GM21367 (cell line): ENCODE measurements around the gene FAM13B.
"Not testable (repeated sequence)": the region's sequence is repeated elsewhere in the genome, so short reads cannot be mapped to it uniquely, and the experiment has no call there.

Experiments
- ATAC-seq: cut with Tn5 transposase; IDR thresholded peaks from one replicate; pipeline ENCODE4 v1.9.1; 2021; ENCODE audit not compliant: unreplicated experiment

Gene FAM13B

DNA sequence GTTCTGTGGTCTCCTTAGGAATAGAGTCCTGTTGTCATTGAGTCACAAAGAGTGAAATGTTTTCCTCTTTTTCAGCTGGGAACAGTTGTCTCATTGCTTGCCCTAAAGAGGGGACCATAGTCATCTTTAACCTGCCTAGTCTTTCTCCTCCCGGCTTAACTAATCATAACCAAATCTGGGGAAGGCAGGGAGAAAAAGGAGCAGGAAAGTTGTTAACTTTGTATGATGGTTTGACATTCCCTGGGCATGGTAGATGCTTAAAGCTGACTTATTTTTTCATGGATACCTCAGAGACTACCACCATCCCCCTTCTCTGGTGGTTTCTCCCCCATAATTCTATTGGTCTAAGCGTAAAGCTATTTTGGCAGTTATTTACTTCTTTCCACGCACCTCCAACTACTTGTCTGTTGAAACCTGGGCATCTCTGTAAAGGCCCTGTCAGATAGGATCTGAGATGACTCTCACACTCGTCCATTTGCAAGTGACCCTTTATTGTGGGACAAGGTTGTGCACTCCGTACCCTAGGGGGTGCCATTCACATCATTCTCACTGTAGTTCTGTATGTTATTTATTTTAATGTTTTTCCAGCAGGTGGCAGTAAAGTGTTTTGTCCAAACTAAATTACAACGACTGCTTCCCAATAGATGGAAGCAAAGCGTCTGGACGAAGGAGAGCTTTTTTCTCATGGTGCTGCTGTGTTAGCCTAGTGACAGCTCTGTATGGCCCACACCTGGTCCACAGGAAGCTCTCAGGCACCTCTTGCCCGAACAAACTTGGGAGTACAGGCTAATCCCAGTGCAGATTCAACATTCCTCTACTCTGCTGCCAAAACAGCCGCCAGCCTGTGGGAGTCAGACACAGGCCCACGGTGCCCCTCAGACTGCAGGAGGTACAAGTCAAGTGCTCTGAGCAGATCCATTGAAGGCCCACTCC, 3.0 kb upstream of the FAM13B start:
- no peak for ATAC-seq

DNA sequence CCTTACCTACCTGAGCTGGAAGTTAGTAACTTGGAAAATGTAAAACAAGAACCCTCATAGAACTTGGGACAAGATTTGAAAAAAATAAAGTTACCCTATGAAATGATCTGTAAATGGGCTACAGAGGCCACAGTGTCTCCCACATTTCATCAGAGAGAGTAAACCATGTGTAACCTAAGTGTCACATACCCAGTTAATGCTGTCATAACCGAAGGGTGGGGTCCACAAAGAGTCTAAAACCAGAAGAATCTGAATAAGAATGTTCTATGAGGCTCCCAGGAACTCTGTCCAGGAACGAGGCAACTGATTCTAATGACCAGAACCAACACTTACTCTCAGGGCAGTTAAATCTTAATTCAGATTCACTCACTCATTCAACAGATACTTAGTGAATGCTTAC, 1.0 kb upstream of the FAM13B start:
- no peak for ATAC-seq

DNA sequence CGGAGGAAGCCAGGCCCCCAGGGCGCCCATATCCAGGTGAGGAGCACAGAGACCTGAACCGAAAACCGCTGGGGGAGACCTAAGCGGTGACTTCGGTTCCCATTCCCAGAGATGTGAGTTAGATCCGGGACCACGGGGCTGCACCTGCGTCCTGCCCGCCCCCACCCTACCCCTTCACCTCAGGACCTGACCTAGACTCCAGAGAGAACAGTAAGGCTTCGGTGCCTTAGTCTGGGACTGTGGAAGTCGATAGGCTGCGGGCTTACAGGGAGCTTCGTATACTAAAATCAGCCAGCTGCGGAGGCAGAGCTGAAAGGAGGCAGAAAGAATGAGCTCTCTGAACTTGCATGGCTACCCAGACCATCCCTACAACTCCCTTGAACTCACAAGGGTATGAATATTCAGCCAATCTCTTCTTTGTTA, 518 bp upstream of the FAM13B start:
- ATAC-seq, result peak; percentile 4

DNA sequence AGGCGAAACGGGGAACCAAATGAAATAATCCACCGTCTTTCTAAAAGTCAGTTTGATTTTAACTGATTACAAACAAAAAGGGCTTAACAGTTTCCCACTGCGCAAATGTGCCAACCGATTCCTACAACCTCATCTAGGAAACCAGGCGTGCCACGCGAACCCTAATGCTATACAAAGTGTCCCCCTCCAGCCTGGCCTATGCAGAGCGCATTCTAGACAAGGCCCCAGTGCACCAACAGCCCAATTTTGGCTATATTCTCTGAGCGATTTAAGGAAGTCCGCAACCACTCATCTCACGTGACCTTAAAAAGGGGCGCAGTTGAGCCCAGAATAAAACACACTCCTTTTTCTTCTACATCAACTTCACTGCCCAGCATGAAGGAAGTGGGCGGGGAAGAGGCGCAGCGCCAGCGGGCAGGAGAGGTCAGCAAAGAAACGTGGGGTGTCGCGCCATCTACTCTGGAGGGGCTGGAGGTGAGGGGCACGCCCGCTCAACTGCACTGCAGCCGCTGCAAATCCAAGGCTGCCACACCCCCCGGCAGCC, 779 bp downstream of the FAM13B start:
- ATAC-seq, result peak; percentile 39

DNA sequence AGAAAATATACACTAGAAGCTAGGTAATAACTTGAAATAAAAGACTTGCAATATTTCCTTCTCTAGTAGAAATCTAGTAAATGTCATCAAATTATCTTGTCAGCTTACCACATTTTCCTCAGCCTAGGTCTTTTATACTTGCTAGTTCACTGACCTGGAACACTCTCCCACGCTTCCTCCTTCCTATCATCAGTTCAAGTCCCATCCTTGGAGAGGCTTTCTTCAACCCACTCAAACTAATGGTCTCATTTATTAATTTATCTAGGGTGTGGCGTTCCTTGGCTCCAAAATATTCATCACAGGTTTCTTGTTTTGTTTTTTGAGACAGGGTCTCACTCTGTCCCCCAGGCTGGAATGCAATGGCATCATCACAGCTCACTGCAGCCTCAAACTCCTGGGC, 2.9 kb downstream of the FAM13B start:
- ATAC-seq, result no peak

DNA sequence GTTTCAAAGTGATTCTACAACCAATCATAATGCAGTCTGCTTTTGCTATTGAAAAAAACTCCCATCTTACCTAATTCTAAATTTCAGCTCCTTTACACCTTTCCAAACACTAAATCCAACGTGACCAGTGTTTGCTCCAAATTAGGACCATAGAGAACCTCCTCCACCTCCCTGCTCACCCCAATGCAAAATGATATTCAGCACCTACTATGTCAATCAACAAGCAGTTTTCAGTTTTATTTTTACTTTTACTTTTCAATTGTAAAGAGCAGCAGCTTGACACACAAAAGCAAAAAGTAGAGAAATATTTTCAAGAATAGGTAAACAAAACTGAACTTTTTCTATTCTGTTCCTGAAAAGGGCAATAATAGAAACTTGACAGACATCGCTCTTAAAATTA, 3.4 kb downstream of the FAM13B start:
- no peak for ATAC-seq

DNA sequence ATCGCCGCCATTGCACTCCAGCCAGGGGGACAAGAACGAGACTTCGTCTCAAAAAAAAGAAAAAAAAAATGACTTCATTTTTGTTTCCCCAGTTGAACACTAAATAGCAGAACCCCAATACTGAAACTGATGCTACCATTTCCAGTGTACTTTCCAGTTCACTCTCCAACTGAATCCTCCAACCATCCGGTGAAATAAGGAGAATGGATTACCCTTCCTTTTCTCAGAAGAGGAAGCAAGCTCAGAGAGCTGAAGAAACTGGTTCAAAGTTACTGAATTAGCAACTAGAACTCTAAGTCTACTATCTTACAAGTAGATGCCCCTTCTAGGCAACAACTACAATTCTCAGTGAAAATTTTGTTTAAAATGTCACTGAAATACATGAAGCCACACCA, 3.9 kb downstream of the FAM13B start:
- ATAC-seq, result no peak

DNA sequence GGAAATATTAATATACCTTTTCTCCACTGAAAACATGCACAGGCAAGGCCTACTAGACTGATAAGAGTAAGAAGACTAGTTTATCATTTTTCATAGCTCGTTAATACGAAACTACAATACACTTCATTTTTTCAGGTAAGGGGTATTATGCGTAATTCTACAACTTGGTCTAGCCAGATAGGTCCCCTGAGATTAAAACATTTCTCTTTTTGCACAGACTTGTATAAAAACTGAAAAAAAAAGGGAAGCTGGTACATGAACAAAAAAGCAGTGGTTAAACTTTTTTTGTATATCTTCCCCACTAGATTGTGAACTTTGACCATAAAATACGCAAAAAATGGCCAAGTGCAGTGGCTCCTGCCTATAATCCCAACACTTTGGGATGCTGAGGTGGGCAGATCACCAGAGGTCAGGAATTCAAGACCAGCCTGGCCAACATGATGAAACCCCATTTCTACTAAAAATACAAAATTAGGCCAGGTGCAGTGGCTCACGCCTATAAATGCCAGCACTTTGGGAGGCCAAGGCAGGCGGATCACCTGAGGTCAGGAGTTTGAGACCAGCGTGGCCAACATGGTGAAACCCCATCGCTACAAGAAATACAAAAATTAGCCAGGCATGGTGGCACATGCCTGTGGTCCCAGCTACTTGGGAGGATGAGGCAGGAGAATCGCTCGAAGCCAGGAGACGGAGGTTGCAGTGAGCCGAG, 4.5 kb downstream of the FAM13B start:
- ATAC-seq, result not testable (repeated sequence)

DNA sequence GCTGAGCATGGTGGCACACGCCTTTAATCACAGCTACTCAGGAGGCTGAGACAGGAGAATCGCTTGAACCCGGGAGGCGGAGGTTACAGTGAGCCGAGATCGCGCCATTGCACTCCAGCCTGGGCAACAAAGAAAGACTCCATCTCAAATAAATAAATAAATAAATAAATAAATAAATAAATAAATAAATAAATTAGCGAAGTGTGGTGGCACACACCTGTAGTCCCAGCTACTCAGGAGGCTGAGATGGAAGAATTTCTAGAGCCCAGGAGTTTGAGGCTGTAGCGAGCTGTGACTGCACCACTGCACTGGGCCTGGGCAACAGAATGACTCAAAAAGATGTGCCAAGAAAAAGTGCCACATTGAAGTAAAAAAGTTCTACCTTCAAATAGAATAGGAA, 6.1 kb downstream of the FAM13B start:
- ATAC-seq, result not testable (repeated sequence)

DNA sequence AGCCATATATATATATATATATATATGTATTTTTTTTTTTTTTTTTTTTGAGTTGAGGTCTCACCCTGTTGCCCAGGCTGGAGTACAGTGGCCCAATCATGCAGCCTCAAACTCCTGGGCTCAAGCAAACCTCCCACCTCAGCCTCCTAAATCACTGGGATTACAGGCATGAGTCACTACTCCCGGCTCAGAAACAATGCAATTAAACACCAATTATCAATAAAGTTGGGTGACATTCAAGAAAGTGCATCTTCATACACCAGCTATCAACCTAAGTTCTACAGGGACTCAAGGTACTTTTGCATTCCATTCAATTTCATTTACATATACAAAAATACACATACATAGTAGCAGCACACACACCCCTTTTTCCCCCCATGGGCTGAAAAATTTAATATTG, 7.6 kb downstream of the FAM13B start:
- no peak for ATAC-seq

DNA sequence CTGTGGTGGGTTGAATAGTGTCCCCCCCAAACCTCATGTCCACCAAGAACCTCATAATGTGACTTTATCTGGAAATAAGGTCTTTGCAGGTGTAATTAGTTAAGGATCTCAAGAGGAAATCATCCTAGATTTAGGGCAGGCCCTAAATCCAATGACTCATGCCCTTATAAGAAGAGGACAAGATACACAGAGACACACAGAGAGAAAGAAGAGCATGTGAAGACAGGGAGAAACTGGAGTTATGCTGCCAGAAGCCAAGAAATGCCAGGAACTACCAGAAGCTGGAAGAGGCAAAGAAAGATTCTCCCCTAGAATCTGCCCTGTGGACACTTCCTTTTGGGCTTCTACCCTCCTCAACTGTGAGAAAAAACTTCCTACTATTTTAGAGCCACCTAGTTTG, 8.8 kb downstream of the FAM13B start:
- ATAC-seq, result no peak

DNA sequence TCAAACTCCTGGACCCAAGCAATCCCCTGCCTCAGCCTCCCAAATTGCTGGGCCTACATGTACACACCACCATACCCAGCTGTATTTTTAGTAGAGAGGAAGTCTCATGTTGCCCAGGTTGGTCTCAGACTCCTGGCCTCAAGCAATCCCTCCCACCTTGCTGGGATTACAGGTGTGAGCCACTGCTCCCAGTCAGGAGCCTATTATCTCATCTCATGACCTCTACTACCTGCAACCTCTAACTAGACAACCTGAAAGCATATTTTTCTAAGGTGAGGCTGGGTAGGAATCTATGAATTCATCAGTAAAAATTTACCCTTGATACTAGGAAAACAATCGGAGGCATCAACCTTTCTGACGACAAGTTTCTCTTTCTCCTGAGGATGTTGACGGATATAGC, 10.0 kb downstream of the FAM13B start:
- ATAC-seq, result no peak

DNA sequence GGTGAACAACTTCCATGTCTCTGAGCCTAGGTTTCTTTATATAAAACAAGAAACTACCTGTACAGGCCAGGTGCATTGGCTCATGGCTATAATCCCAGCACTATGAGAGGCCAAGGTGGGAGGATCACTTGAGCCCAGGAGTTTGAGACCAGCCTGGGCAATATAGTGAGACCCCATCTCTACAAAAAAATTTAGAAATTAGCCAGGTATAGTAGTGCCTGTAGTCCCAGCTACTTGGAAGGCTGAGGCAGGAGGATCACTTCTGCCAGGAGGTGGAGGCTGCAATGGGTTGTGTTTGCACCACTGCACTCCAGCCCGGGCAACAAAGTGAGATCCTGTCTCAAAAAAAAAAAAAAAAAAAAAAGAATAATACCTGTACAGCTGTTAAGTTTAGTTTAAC, 11.1 kb downstream of the FAM13B start:
- ATAC-seq, result no peak

DNA sequence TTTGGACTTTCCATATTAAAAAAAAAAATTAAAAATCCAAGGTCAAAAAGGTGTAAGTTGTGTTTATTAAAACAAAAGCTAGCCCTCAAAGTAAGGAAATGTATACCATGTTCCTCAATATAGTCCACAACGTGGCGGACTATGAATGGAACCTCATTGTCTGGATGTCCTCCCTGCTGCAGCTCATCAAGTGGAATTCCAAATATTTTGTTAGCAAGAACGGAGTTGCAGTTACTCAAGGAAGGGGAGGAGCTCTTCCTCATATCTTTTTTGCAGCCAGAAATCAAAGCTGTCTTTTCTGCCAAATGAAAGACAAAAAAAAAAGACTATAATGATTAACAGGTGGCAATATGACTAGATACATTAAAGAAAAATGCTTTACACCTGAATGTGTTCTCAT, 14.0 kb downstream of the FAM13B start:
- no peak for ATAC-seq

DNA sequence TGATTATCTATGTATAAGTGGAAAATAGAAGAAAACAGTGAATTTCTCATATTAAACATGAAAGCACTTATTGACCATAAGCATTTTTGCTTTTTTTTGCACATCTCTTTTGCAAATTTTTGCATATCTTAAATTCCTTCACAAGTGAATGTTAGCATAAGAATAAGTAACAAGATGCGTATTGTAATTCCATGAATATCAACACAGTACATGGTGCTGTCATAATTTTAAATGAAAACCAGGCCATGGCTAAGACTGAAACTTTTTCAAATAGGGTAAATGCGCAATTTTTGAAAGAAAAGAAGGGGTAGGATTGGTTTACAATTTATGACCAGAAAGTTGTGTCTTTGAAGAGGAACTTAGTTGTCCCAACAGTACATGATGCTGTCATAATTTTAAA, 17.0 kb downstream of the FAM13B start:
- no peak for ATAC-seq

DNA sequence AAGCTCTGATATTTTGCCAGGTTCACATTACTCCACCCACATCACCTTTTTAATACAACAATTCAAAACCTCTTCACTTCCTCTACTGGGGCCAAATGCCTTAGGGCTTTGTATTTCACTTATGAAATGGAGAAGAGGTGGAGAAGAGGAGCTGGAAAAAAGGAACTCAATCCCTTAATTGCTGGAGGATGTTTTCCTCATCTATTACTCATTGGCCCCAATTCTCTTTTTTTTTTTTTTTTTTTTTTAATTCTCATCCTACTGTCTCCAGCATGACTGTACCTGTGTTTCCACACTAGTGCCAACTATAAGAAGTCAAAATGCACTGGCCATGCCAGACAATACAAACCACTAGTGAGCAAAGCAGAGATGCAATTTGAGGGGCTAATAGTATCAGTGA, 20.9 kb downstream of the FAM13B start:
- ATAC-seq, result no peak

DNA sequence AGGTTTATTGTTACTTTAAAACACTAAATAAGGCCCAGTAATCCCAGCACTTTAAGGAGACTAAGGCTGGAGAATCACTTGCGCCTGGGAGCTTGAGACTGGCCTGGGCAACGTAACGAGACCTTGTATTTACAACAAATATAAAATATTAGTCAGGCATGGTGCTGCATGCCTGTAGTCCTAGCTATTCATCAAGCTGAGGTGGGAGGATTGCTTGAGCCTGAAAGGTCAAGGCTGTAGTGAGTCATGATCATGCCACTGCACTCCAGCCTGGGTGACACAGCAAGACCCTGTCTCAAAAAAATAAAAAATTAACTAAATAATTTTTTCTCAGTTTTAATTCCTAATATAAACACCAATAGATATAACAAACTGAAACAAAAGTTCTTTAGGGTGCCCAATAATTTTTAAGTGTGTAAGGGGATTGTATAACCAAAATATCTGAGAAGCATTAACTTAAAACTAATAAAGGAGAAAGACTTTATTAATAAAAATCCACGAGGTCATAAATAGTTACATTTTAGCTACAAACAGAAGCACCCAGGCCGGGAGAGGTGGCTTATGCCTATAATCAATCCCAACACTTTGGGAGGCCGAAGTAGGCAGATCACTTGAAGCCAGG, 32.7 kb downstream of the FAM13B start:
- ATAC-seq, result no peak

DNA sequence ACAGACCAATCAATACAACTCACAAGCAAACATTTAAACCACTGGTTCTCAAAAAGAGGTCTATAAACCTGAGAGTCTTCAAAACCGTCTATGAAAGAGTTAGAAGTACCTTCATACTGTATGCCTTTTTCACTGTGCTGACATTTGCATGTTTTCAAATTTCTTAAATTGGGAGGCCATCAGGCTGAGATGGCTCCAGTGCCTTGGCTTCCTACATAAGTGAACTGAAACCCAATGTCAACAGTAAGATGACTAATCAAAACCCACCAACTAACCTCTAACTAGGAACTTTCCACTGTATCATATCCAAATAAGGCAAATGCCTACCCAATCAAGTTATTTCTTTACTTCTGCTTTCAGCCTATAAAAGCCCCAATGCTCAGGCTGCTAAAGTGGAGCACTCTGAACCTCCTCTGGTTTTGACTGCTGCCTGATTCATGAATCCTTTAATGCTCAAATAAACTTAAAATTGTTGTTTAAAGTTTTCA, 35.1 kb downstream of the FAM13B start:
- ATAC-seq, result peak; percentile 69

DNA sequence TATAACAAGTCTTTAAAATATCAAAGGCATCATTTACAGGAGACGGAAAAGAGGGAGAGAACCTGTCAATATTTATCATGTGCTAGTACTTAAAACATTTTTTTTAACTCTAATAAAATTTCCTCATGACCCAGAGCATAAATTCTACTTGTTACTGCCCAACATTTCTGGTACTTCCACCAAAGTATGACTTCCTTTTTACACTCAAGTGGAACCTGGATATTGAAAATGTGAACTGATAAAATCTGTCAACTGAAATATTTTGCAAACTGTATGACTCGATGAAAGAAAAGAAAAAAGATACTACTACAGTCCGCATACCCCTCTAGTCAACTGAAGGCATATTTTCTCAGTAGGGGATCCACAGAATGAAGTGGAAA, 37.1 kb downstream of the FAM13B start:
- ATAC-seq, result no peak

DNA sequence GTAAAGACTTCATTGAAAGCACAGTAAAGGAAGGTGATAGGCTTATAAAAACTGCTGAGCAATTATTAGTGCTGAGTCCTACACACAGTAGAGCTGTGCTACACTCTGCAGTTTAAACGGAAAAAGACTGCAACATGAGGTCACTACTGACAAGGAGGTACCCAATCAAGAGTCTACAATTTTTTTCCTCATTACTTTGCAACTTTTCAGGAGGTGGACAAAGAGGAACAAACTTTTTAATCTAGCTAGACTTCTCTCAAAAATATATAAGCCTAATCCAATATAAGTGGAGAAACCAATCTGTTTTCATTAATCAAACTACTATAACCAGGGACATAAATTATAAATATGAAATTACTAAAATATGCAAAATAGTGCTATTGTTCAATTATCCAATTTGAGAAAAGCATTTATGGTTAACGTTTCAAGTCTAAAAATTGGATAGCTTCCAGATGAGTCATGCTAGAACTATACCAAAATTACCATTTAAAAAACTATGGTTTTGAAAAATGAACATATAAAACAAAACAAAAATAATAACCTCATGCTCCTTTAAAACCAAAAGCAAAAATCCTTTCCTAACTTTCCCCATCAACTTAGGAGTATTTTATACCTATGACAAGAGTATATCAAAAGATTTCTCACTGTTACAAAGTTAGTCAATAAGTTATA, 37.7 kb downstream of the FAM13B start:
- ATAC-seq, result no peak

DNA sequence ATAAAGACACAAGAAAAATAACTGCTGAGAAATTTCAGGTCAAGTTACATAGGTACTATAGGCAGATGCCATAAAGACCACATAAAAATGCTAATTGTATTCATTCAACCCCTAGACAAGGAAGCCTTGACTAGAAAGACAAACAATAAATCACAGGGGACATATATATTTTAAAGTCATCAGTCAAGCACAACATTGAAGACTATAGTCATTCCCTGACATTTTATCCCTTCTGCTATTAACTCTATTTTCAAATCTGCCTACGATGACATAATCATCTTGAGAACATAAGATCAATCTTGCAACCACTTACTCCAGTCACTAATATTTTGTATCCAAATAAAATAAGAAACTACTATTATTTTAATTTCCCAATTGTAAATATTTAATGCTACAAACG, 38.3 kb downstream of the FAM13B start:
- ATAC-seq, result no peak
